HepG2 (cell line): ENCODE results near the gene MSRB2. TPM values are rescaled to one million over a fixed set of nuclear protein-coding genes. Genes with fewer than 3 reads are reported as not detected.

Experiments
- ATAD3A ChIP-seq: sonication (generic); formaldehyde crosslinking; IDR thresholded peaks from 2 replicates; pipeline ENCODE4 v1.4.0; 2020; ENCODE audit warnings: missing genetic modification reagents
- CBX1 ChIP-seq: IDR thresholded peaks from one replicate; pipeline ENCODE4 v1.6.1; 2016; ENCODE audit warnings: antibody characterized with exemption, low read depth
- KLF11 ChIP-seq: IDR thresholded peaks from 2 replicates; pipeline ENCODE4 v1.6.1; 2016; ENCODE audit warnings: missing compliant biosample characterization
- MIER2 ChIP-seq: IDR thresholded peaks from 2 replicates; pipeline ENCODE4 v1.6.1; 2016; ENCODE audit warnings: missing biosample characterization, missing genetic modification reagents
- MLXIP ChIP-seq: sonication (generic); formaldehyde crosslinking; IDR thresholded peaks from 2 replicates; pipeline ENCODE4 v1.9.0; 2021; ENCODE audit warnings: missing genetic modification reagents, borderline replicate concordance
- NFAT5 ChIP-seq: sonication (generic); formaldehyde crosslinking; IDR thresholded peaks from 2 replicates; pipeline ENCODE4 v1.4.0; 2020; ENCODE audit warnings: missing genetic modification reagents
- NKX3-1 ChIP-seq: sonication (generic); formaldehyde crosslinking; IDR thresholded peaks from 2 replicates; pipeline ENCODE4 v1.5.0; 2020; ENCODE audit warnings: missing genetic modification reagents
- RXRB ChIP-seq: IDR thresholded peaks from 2 replicates; pipeline ENCODE4 v1.6.1; 2016; ENCODE audit warnings: borderline replicate concordance, missing genetic modification reagents, missing compliant biosample characterization
- TGIF2 ChIP-seq: IDR thresholded peaks from 2 replicates; pipeline ENCODE4 v1.6.1; 2016; ENCODE audit warnings: control low read depth, missing compliant biosample characterization
- ZBTB1 ChIP-seq: sonication (generic); formaldehyde crosslinking; IDR thresholded peaks from 2 replicates; pipeline ENCODE4 v1.4.0; 2020; ENCODE audit warnings: missing genetic modification reagents, borderline replicate concordance
- ZGPAT ChIP-seq: IDR thresholded peaks from 2 replicates; pipeline ENCODE4 v1.6.1; 2016; ENCODE audit warnings: mild to moderate bottlenecking
- ZNF121 ChIP-seq: sonication (generic); formaldehyde crosslinking; IDR thresholded peaks from 2 replicates; pipeline ENCODE4 v1.5.0; 2020; ENCODE audit warnings: mild to moderate bottlenecking, missing genetic modification reagents
- ZNF329 ChIP-seq: sonication (generic); formaldehyde crosslinking; IDR thresholded peaks from 2 replicates; pipeline ENCODE4 v1.9.0; 2021; ENCODE audit warnings: low read depth, mild to moderate bottlenecking, missing genetic modification reagents
- ZNF331 ChIP-seq: sonication (generic); formaldehyde crosslinking; IDR thresholded peaks from 2 replicates; pipeline ENCODE4 v1.4.0; 2020; ENCODE audit warnings: missing genetic modification reagents
- ZNF446 ChIP-seq: sonication (generic); formaldehyde crosslinking; IDR thresholded peaks from 2 replicates; pipeline ENCODE4 v1.5.0; 2020; ENCODE audit warnings: mild to moderate bottlenecking, missing genetic modification reagents
- ZNF510 ChIP-seq: sonication (generic); formaldehyde crosslinking; IDR thresholded peaks from 2 replicates; pipeline ENCODE4 v1.4.0; 2020; ENCODE audit warnings: low read depth, mild to moderate bottlenecking, missing genetic modification reagents
- ZNF543 ChIP-seq: sonication (generic); formaldehyde crosslinking; IDR thresholded peaks from 2 replicates; pipeline ENCODE4 v1.4.0; 2020; ENCODE audit warnings: mild to moderate bottlenecking, missing genetic modification reagents
- ZNF562 ChIP-seq: sonication (generic); formaldehyde crosslinking; IDR thresholded peaks from 2 replicates; pipeline ENCODE4 v1.8.0; 2022; ENCODE audit warnings: missing genetic modification reagents, borderline replicate concordance
- ZNF569 ChIP-seq: sonication (generic); formaldehyde crosslinking; IDR thresholded peaks from 2 replicates; pipeline ENCODE4 v1.5.0; 2020; ENCODE audit warnings: mild to moderate bottlenecking, missing genetic modification reagents, moderate library complexity, borderline replicate concordance
- ZNF644 ChIP-seq: IDR thresholded peaks from 2 replicates; pipeline ENCODE4 v1.6.1; 2016; ENCODE audit warnings: low read depth
- ZNF746 ChIP-seq: sonication (generic); formaldehyde crosslinking; IDR thresholded peaks from 2 replicates; pipeline ENCODE4 v1.8.0; 2022; ENCODE audit warnings: mild to moderate bottlenecking, missing genetic modification reagents
- ZNF775 ChIP-seq: sonication (generic); formaldehyde crosslinking; IDR thresholded peaks from 2 replicates; pipeline ENCODE4 v1.4.0; 2020; ENCODE audit warnings: missing genetic modification reagents, mild to moderate bottlenecking, moderate library complexity, borderline replicate concordance
- ZNF782 ChIP-seq: sonication (generic); formaldehyde crosslinking; IDR thresholded peaks from 2 replicates; pipeline ENCODE4 v1.4.0; 2020; ENCODE audit warnings: missing genetic modification reagents, mild to moderate bottlenecking, borderline replicate concordance
- polyA plus RNA-seq, 8 experiments: library from polyadenylated mRNA; depleted of rRNA in 3 of 8; stranded (reverse) in 7 of 8; unstranded in 1 of 8; fragments of >200 nt; fragmentation: Illumina TruSeq in 4 of 8; extraction: Trizol in 4 of 8; gene quantifications; 2 replicates each; pipeline versions ENCODE4 v1.2.1 to v1.2.3, GENCODE V29; 2011 to 2016; ENCODE audit warnings: low read depth in 4 of 8, missing spikeins in 1 of 8, mixed read lengths in 1 of 8; ENCODE audit not compliant: insufficient read depth in 1 of 8
- total RNA-seq, 5 experiments: library from RNA; depleted of rRNA; stranded (reverse); fragments of >200 nt; fragmentation: Illumina TruSeq; extraction: Trizol; gene quantifications; 2 replicates each; pipeline ENCODE4 v1.2.3, GENCODE V29; 2016; ENCODE audit warnings: low read depth in 1 of 5

Gene MSRB2
- total and polyA plus RNA-seq, 2 of the 13 experiments (the other 11 are each of a cell fraction or from before 2014, with no cell fraction given) = 8.3 to 22.1 TPM

- no peak for TF ChIP-seq MLXIP (CRISPR knock-in tag)
- peak; percentile 38; the same call in 1 of the 2 replicates for TF ChIP-seq ZNF331 (CRISPR knock-in tag)
- TF ChIP-seq ZBTB1 (CRISPR knock-in tag) = no peak
- TF ChIP-seq ZNF775 (CRISPR knock-in tag) = no peak
- no peak for TF ChIP-seq CBX1
- TF ChIP-seq ZNF329 (CRISPR knock-in tag) = no peak
- no peak for TF ChIP-seq NFAT5 (CRISPR knock-in tag)
- TF ChIP-seq ZNF543 (CRISPR knock-in tag) = no peak
- 0 out of 2 replicates have a peak, but pooled peaks have one; percentile 12 for TF ChIP-seq RXRB
- TF ChIP-seq ZNF746 (CRISPR knock-in tag) = peak; percentile 99
- TF ChIP-seq MIER2 (CRISPR knock-in tag) = no peak
- no peak for TF ChIP-seq ZNF644 (CRISPR knock-in tag)
- TF ChIP-seq ZGPAT (CRISPR knock-in tag) = peak; percentile 26; the same call in 1 of the 2 replicates
- TF ChIP-seq ZNF562 (CRISPR knock-in tag) = no peak
- TF ChIP-seq ZNF510 = no peak
- TF ChIP-seq ZNF121 = no peak
- no peak for TF ChIP-seq KLF11 (CRISPR knock-in tag)
- 0 out of 2 replicates have a peak, but pooled peaks have one; percentile 49 for TF ChIP-seq TGIF2 (CRISPR knock-in tag)
- no peak for TF ChIP-seq NKX3-1 (CRISPR knock-in tag)
- TF ChIP-seq ATAD3A (CRISPR knock-in tag) = no peak
- no peak for TF ChIP-seq ZNF569 (CRISPR knock-in tag)
- TF ChIP-seq ZNF782 (CRISPR knock-in tag) = 0 out of 2 replicates have a peak, but pooled peaks have one; percentile 39
- TF ChIP-seq ZNF446 (CRISPR knock-in tag) = no peak
These were observed at the start of gene MSRB2 (continued) for GRCh38 chr10:23095404-23095965.
